ENCODE measurements around the gene USP7.
"Not testable (repeated sequence)": the region's sequence is repeated elsewhere in the genome, so short reads cannot be mapped to it uniquely, and the experiment has no call there.

The USP7 gene

DNA sequence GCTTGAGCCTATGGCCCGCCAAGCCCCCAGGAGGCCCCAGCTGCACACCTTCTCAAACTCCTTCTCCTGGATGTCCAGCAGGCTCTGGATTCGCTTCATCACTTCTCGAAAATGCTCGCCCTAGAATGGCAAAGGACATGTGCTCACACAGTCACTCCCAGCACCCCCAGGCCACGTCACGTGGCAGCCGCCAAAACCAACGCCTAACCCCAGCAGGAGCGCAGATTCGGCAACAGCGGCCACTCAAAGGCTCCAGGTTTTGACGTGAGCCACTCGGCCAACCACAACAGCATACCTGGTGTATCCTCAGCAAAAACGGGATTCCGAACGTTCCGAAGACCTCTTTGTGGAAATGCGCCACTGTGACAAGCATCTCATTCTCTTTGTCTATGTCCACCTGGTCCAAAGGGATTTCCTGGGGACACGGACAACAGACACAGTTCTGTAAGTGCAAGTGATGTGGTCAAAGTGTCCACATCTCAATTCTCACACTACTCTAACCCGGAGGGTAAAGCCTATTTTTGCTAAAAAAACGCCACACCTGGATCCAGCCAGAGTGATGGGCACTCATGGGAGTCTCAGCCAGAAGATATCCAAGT, 68.9 kb downstream of the USP7 start:
- no peak for DNase-seq

DNA sequence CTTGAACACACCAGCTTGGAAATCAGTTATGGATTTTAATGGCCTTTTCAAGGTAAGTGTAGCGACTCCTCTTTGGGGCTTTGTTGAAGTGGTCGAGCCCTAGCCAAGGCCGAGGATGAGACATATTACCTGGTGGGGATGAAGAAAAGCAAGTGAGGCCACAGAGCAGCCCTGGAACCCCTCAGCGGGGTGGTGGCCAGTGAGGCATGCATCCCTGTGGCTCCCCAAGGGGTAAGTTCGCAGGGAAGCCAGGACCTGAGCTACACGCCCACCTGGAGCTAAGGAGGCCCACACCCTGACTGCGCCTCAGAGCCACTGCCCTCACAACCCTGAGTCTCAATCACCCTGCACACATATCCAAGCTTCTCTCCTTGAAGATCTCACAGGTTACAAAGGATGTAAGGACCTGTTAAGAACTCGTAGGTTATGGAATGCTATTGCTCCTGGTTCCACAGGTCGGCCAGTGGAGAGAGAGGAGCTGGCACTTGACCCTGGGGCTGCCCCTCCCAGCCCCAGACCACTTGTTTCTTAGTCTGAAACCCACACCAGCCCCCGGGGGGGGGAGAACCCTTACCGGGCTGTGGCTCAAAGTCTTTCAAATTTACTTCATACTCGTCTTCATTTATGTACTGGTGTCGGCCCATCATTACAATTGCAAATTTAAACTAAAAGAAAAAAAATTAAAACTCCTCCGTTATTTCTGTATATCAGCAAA, 69.6 kb downstream of the USP7 start:
- no peak for DNase-seq

DNA sequence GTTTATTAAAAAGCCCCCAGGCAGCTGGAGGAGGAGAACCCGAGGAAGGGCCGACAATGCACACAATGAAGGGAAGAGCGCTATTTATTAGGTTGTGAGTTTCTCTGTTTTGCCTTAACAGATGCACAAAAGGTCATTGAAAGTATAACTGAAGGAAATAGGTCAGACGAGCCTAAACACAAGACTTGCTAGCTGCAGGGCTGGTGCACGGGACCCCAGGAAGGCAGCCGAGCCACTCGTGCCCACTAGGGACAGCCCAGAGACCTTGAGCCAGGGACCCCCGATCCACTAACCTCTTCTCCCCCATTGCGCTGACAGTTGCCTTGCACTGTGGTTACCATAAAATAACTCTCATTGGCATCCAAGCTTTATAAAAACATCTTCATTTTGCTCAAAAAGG, 70.3 kb downstream of the USP7 start:
- DNase-seq = no peak

DNA sequence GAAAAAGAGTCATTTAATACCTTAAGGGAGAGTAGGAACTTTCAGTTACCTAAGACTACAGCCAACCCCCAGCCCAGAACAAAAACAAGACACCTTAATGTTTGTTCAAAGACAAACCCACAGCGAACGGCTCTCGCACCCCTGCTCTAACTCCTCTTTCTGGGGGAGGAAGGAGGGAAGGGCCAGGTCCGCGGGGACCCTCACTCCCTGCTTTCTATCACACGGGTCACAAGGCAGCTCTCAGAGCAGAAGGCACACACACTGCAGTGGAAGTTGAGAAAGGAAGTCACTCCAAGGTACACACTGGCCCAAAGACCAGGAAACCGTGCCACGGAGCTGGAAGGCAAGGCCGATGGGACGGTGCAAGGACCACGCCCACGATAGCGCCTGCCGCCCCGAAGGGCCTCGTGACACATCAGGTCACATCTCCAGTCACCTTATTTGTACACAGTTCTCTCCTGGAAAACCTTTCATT, 71.6 kb downstream of the USP7 start:
- no peak for DNase-seq

DNA sequence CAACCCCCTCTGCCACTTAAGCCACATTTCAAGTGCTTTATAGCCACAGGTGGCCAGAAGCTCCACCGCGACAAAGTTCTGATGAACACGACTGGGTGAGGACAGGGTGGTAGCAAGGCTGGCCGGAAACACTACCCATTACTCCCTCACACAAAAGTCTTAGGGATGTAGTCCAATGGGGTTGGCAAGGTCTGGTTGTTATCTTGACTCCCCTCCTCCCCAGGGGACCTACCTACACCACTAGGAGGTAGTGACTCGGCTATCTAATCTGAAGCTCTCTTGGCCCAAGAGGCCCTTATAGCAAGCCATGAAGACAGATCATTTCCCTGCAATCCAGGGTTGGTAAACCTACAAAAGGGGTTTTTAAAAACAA, 73.2 kb downstream of the USP7 start:
- DNase-seq = no peak

DNA sequence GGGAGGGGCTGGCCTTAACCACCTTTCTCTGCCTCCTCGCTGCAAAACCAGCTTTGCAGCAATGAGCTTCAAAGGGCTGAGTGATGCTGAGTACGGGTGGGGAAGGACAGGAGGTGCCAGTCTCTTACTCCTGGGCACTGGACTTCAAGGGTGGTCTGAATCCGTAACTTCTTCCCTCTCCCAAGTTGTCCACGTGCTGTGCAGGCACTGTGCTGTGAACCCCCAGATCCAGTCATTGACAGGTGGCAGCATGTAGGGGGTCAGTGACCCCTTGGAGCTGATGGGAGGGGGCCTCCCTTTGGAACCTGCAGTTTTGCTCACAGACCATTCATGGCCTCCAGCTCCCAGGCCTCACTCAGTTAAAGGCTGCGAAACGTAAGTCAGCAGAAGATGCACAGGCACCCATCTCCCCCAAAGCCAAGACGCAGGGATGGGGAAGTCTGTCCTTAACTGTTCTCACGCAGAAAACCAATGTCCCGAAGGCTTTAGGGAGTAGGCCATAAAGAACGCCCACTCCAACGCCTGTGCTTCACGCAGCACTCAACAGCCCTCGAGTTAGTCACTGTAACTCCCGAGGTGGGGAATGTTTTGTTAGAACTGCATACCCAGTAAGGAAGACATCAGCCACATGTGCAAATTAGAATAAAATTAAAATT, 73.7 kb downstream of the USP7 start:
- no peak for DNase-seq

DNA sequence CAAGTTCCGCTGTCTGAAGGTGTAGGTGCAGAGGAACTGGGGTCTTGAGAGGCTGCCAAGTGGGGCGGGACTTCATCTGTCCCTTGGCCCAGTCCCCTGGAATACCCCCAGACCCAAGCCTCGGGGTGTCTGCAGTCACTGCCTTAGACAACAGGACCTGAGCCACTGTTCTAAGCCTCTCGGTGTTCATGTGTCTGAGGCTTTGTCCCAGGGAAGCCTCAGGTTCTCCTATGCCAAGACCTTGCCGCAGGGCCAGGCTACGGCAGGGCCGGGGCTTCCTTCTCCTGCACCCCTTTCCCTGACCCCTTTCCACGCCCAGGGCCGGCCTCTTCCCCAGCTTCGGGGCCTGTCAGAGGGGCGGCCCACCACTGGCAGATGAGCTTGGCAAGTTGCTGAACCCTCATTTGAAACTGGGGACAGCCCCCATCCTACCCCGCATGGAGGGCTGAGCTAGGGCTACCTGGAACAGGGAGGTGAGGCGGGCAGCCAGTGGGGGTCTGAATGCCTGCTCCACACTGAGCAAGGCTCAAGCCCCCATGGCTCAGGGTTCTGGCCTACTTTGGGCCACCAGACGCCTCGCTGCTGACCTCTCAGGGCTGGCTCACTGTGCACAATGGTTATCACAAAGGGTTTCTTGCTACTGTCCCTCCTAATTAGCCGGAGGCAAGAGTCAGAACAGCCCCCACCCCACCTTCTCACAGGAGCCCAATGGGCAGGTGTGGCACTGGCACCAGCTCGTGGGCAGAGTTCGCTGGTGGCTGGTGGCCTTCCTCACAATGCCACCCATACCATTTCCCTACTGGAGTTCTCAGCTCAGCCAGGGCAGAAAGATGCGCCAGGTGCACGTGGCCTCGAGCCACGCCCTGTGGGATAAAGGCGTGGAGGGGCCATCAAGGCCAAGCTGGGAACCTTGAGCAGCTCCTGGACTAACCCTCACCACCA, 74.5 kb downstream of the USP7 start:
- DNase-seq = no peak

DNA sequence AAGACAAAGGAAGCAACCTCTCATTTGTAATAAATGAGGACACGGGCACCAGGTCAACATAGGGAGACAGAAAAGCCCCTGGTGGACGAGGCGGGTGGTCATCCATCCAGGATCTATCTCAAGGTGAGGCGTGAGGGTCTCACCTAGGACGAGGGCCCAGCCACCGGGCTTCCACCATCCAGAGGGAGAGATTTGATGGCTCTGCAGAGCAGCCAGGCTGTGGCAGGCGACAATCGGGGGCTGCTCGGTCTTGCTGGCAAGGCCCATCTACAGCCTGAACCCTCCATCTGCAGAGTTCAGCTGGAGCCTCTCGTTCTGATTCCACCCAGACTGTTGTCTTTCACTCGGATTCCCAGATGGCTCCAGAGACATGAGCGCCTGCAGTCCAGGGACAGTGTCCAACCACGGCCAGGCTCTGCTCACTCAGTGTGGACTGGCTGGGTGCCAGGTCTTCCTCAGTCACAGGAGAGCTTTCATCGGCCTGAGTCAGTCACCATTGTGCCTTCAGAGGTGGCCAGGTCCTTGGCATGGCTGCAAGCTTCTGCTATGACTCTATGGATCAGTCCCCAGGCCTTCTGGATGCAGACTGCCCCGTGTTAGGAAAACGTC, 75.7 kb downstream of the USP7 start:
- DNase-seq = peak; percentile 57

DNA sequence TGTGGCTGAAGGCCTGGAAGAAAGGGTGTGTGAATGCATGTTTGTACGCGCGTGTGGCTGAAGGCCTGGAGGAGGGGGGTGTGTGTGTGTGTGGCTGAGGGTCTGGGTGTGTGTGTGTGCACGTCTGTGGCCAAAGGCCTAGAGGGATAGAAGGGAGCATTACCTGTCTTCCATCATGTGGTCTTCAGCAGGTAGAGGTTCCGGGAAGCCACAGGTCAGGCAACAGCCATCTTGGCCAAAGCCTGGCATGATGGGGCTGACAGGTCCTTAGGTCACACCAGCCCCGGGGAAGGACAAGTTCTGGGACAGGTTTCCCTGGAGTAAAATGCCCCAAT, 76.3 kb downstream of the USP7 start:
- no peak for DNase-seq

DNA sequence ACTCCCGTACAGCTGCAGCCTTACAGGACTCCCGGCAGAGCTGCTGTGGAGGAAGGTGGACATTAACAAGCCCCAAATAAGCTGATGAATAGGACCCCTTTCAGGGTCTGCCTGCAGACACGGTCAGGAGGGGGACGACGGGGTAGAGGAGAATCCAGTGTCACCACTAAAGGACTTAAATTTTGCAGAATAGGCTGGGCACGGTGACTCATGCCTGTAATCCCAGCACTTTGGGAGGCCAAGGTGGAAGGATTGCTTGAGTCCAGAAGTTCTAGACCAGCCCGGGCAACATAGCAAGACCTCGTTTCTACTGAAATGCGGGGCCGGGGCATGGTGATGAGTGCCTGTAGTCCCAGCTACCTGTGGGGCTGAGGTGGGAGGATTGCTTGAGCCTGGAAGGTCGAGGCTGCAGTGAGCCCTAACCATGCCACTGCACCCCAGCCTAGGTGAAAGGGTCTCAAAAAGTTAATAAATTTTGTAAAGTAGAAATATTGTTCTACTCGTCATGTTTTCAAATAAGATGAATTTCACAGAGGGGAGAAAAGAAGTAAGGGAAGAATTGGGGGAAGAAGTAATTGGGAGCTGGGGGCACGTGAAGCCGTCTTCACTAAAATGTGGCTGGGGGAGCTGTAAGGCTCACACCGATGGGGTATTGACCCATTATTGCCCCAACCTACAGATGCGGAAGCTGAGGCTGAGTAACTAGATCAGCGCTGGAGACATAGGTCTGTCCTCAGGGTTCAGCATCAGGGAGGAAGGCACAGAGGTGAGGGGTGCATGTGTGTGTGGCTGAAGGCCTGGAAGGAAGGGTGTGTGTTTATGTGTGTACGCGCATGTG, 76.9 kb downstream of the USP7 start:
- no peak for DNase-seq

DNA sequence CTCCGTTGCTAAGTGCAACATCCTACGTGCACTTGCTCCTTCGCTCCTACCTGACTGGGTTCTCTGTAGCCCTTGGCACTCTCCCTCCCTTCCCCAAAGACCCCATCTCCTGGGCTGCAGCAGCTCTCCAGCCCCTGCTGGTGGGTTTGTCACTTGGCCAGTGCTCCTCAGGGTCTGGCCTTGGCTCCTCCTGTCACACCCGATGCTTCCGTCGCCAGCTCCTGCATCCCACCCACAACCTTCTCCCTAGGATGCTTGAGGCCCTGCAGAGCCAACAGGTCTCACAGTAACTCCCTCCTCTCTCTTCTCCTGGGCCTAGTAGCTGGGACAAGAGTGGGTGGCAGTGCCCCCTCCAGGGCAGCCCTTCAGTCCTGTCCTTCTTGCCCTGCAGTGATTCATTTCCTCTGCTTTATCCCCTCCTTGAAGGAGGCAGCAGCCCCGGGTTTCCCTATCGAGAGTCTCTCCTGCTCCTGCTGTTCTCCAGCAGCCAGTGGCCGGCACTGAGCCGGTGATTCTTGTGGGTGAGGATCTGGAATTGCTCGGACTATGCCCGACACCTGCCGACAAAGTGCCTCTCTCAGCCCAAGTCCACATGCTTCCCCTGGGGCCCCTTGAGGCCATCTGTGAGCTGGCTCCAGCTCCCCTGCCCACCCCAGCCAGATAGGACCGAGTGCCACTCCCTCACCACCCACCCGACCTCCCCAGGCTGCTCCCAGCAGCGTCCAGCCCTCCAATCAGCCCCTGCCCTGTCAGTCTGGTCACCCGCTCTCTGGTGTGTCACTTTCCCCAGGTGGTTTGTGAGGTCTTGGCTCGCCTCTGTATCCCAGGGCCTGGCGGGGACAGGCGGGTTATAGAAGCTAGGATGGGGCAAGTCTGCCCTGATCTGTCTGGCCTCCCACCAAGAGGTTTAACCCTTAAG, 77.8 kb downstream of the USP7 start:
- DNase-seq = no peak

DNA sequence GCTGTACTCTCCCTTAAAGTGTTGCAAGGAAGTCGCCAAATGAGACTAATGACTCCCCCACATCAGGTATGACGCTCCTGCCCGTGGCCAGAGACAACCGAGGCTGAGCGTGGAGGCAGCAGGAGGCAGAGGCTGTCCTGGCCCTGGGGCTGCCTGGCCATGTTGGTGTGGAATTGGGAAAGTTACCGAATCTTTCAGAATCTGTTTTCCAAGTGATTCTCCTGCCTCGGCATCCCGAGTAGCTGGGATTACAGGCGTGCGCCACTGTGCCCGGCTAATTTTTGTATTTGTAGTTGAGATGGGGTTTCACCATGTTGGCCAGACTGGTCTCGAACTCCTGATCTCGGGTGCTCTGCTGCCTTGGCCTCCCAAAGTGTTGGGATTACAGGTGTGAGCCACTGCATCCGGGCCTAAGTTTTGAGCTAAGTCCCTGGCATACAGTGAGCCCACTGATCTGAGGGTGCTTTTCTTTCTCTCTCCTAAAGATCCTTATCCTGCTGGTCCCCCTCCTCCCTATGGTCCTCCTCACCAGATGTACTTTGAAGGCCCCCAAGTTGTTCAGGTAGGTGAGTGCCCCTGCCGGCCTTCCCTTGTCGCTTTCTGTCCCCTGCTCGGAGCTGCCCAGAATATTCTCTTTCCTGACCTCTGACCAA, 80.9 kb downstream of the USP7 start:
- DNase-seq = no peak

DNA sequence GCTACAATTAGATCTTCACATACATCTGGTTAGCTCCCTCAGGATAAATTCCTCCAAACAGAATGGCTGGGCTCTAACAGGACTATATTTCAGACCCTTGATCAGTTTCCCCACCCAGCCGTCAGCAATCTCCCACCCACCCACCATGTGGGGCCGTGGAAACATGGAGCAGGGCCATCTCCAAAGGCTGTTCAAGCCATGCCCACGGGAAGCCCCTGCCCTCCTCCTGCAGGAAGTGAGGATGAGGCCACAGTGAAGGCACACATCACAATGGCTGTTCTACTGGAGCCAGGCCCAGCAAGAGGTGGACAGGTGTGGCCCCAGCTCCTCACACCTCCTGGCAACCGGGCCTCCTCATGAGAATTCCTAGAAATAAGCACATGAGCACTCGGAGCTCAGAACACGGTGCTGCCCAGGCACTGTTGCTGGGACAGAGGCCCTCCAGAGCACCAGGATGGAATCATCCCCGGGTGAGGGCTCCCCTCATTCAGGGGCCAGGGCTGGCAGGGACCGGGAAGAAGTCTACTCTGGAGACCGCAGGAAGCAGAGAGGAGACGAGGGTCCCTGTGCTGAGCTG, 81.6 kb downstream of the USP7 start, which contains the start of gene LITAFD:
Gene LITAFD, plus strand, starts transcription at position 311 of the 577 bp plus-strand sequence. CDS start 2,005 bp downstream, outside the sequence.
- DNase-seq = no peak

DNA sequence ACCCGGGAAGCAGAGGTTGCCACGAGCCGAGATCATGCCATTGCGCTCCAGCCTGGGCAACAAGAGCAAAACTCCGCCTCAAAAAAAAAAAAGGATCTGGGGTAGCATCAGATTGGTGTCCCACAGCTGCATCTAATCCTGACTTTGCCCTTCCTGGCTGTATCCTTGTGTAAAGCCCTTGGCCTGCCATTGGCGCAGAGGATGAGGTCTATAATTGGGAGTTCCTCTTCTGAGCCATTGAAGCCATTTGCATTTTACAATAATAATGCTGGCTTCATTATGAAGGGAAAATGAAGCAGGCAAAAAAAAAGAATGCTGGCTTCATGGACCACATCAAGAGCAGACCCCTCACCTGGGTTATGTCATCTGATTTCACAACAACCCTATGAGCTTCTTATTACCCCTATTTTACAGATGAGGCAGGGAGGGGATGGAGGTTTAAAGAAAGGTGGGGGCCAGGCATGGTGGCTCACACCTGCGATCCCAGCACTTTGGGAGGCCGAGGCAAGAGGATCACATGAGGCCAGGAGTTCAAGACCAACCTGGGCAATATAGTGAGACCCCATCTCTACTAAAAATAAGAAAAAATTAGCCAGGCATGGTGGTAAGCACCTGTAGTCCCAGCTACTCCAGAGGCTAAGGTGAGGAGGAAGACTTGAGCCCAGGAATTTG, 82.7 kb downstream of the USP7 start:
- no peak for DNase-seq

DNA sequence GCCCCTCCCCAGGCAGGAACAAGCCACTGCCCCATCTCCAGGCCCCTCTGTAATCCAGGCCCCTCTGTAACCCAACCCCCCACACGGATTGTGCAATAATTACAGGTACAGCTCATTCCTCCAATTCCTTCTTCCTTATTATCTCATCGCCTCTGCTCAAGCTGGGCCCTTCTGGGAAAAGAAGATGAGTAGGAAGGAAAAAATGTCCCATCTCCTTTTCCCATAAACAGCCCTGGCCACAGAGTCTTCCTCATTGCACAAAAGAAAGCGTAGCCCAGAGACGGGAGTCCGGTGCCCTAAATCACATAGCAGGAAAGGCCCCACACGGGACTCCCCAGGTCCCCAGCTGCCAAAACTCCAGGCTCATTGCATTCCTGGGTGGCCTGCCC, 85.2 kb downstream of the USP7 start:
- DNase-seq = peak; percentile 91

DNA sequence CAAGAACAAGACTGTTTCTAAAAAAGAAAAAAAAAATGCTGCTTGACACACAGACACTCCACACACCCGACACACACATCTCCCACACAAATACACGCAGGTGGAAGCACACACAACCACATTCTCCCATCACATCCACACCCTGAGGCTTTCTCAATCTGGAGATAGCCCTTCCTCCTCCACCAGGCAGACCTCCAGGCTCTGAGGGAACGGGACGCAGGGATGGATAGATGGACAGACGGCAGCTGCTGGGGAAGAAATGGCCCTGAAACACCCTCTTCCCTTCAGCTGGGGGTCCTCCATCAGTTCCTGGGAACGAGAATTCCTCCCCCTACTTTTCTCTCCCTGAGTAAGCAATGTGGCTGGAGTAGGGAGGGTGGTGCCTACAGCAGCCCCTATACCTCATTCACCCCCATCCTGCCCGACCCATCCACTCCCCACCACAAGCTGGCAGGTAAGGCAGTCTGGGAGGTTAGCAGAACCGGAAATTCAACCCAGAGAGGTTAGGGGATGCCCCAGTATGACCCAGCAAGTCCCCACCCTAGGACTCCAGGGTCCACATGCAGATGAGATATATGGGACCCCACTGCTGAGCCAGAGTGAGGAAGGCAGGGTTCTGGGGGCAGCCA, 85.7 kb downstream of the USP7 start:
- no peak for DNase-seq

DNA sequence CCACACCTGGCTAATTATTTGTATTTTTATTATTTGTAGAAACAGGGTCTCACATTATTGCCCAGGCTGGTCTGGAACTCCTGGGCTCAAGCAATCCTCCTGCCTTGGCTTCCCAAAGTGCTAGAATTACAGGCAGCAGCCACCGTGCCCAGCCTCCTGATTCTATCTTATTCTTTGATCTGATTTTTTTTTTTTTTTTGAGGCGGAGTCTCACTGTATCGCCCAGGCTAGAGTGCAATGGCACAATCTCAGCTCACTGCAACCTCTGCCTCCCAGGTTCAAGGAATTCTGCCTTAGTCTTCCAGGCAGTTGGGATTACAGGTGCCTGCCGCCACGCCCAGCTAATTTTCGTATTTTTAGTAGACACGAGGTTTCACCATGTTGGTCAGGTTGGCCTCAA, 88.4 kb downstream of the USP7 start:
- not testable (repeated sequence) for DNase-seq

DNA sequence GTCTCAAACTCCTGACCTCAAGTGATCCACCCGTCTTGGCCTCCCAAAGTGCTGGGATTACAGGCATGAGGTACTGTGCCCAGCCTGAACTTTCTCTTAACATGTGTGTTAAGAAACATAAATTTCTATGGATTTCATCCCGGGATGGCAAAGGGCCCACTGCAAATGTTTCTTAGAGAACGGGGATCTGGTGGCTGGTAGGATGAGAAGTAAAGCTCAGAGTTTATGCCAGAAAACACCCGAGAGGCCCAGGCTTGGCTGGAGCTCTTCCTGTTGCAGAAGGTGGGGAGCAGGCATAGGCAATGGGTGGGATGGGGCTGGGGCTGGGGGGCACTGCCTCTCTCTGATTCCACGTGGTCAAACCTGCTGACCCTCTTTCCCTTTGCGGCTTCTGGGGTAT, 89.3 kb downstream of the USP7 start:
- DNase-seq = peak; percentile 76

DNA sequence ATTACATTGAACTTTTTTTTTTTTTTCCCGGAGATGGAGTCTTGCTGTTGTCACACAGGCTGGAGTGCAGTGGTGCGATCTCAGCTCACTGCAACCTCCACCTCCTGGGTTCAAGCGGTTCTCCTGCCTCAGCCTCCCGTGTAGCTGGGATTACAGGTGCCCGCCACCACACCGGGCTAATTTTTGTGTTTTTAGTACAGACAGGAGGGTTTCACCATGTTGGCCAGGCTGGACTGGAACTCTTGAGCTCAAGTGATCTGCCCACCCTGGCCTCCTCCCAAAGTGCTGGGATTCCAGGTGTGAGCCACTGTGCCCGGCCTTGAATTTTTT, 89.9 kb downstream of the USP7 start:
- not testable (repeated sequence) for DNase-seq
